ENCODE results near the gene GNL3. TPM values are rescaled to one million over a fixed set of nuclear protein-coding genes. Genes with fewer than 3 reads are reported as not detected.

Gene GNL3
- total RNA-seq, 1 donor from 2014 or later = 128 TPM

- no peak for DNase-seq (ENCODE audit: low read depth)
These were observed 2.4 kb downstream of the GNL3 start for GRCh38 chr3:52688266-52688665.

GRCh38 chr3:52689151-52689550 lies 3.3 kb downstream of the GNL3 start:
- no peak for TF ChIP-seq CTCF (conservative IDR thresholded peaks at IDR 0.05; ENCODE audit: low read depth, low read length)
- H3K4me3 ChIP-seq (ENCODE audit: low read depth, low read length) = no peak overlapping the region
- no peak for DNase-seq (ENCODE audit: low read depth)

More at GRCh38 chr3:52688266-52688665, 2.4 kb downstream of the GNL3 start:
- no peak for TF ChIP-seq CTCF (conservative IDR thresholded peaks at IDR 0.05; ENCODE audit: low read depth, low read length)
- H3K4me3 ChIP-seq (ENCODE audit: low read depth, low read length) = no peak overlapping the region

- no peak for DNase-seq (ENCODE audit: low read depth)
- TF ChIP-seq CTCF (conservative IDR thresholded peaks at IDR 0.05; ENCODE audit: low read depth, low read length) = no peak
- H3K4me3 ChIP-seq (ENCODE audit: low read depth, low read length) = no peak overlapping the region
These were observed 4.7 kb downstream of the GNL3 start for GRCh38 chr3:52690560-52690959.

- DNase-seq (ENCODE audit: low read depth) = no peak
- TF ChIP-seq CTCF (conservative IDR thresholded peaks at IDR 0.05; ENCODE audit: low read depth, low read length) = no peak
- no peak overlapping the region for H3K4me3 ChIP-seq (ENCODE audit: low read depth, low read length)
These were observed 7.2 kb downstream of the GNL3 start for GRCh38 chr3:52693071-52693470.

- no peak for TF ChIP-seq CTCF (conservative IDR thresholded peaks at IDR 0.05; ENCODE audit: low read depth, low read length)
- no peak overlapping the region for H3K4me3 ChIP-seq (ENCODE audit: low read depth, low read length)
These were observed 8.8 kb downstream of the GNL3 start for GRCh38 chr3:52694528-52695189.

GRCh38 chr3:52695798-52696671 lies 10.2 kb downstream of the GNL3 start:
- TF ChIP-seq CTCF (conservative IDR thresholded peaks at IDR 0.05; ENCODE audit: low read depth, low read length) = no peak
- DNase-seq (ENCODE audit: low read depth) = no peak
- H3K4me3 ChIP-seq (ENCODE audit: low read depth, low read length) = no peak overlapping the region

More at GRCh38 chr3:52694528-52695189, 8.8 kb downstream of the GNL3 start:
- DNase-seq (ENCODE audit: low read depth) = no peak

All from epithelial cell of proximal tubule (primary cell).